ENCODE measurements around the gene HSD17B7. TPM values are rescaled to one million over a fixed set of nuclear protein-coding genes. Genes with fewer than 3 reads are reported as not detected.
"Not testable (repeated sequence)": the region's sequence is repeated elsewhere in the genome, so short reads cannot be mapped to it uniquely, and the experiment has no call there.

HSD17B7 gene
- total and polyA plus RNA-seq, 9 of the 15 experiments (the other 6 are each of a cell fraction or from before 2014, with no cell fraction given): 12.7 to 48.7 (median 21.3) TPM

DNA sequence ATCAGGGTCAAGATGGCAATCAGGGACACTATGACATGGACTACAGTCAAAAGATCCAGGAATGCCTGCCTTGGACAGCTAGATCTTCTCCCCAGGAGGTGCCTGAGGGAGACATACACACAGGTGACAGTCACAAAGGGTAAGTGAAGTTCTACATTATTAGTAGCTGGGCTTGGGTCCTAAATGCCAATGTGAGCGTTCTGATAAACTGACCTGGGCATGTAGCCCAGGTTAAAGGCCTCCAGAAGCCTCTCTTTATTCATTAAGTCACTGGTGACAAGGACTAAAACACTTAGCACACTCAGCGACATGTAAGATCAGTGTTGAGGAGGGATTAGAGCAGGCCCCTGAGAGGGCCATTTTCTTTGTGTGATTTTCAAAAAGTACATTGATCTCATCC, 48.9 kb upstream of the HSD17B7 start:
- 7% methylated on average over 2 of the region's 2 CpGs for WGBS (ENCODE audit: insufficient coverage, low coverage, missing lambda C conversion rate)
- Histone ChIP-seq H3K27me3 (ENCODE audit: control insufficient read depth in 2 of 2, insufficient read depth in 2 of 2, low read length in 2 of 2) (peaks cover 0 to 2% of the 10 kb centered on the region in 2 experiments; a peak in 1 of 5 replicates), H3K79me2 (ENCODE audit: control insufficient read depth, insufficient read depth, low read length) (no peaks in the 10 kb centered on the region), H3K27ac (ENCODE audit: extremely low read depth, low read depth, low read length) (no peak overlapping the region), H3K36me3 (ENCODE audit: control insufficient read depth, insufficient read depth, low read length) (no peaks in the 10 kb centered on the region), H3K4me3 (no peak overlapping the region), H3K9me1 (ENCODE audit: control insufficient read depth, insufficient read depth, low read length) (no peaks in the 10 kb centered on the region), H3K9ac (ENCODE audit: insufficient read depth in 1 of 2, low read depth in 2 of 2, low read length in 2 of 2) (no peak overlapping the region), H4K20me1 (replicated peaks; ENCODE audit: control insufficient read depth, insufficient read depth, low read length) (no peaks in the 10 kb centered on the region), H3K4me1 (replicated peaks in 1 of 2; ENCODE audit: control insufficient read depth in 2 of 2, insufficient read depth in 2 of 2, low read length in 2 of 2) (no peaks in the 10 kb centered on the region), H3K9me3 (replicated peaks; ENCODE audit: control insufficient read depth, insufficient read depth, low read depth, low read length) (no peaks in the 10 kb centered on the region), H3K4me2 (ENCODE audit: insufficient read depth, low read length) (no peak overlapping the region), H2AFZ (ENCODE audit: low read depth, low read length) (no peak overlapping the region)
- ATAC-seq (no peak), DNase-seq (ENCODE audit: extremely low read depth in 1 of 4, low spot score in 3 of 4) (no peak), FAIRE-seq (no peak)
- CTCF ChIA-PET (ENCODE audit: low intra/inter-chr PET ratio): no interaction called here
- BruUV-seq (replicated peaks): no TSS peak
- intact Hi-C loops (cut with micrococcal nuclease) (no loop called here), in situ Hi-C loops (cut with MboI) (no loop called here)
- POLR2A ChIA-PET: no interaction called here
- no peak for TF ChIP-seq WHSC1 (IDR thresholded peaks at IDR 0.05; ENCODE audit: low read length)
- TF ChIP-seq, protein P1, sequence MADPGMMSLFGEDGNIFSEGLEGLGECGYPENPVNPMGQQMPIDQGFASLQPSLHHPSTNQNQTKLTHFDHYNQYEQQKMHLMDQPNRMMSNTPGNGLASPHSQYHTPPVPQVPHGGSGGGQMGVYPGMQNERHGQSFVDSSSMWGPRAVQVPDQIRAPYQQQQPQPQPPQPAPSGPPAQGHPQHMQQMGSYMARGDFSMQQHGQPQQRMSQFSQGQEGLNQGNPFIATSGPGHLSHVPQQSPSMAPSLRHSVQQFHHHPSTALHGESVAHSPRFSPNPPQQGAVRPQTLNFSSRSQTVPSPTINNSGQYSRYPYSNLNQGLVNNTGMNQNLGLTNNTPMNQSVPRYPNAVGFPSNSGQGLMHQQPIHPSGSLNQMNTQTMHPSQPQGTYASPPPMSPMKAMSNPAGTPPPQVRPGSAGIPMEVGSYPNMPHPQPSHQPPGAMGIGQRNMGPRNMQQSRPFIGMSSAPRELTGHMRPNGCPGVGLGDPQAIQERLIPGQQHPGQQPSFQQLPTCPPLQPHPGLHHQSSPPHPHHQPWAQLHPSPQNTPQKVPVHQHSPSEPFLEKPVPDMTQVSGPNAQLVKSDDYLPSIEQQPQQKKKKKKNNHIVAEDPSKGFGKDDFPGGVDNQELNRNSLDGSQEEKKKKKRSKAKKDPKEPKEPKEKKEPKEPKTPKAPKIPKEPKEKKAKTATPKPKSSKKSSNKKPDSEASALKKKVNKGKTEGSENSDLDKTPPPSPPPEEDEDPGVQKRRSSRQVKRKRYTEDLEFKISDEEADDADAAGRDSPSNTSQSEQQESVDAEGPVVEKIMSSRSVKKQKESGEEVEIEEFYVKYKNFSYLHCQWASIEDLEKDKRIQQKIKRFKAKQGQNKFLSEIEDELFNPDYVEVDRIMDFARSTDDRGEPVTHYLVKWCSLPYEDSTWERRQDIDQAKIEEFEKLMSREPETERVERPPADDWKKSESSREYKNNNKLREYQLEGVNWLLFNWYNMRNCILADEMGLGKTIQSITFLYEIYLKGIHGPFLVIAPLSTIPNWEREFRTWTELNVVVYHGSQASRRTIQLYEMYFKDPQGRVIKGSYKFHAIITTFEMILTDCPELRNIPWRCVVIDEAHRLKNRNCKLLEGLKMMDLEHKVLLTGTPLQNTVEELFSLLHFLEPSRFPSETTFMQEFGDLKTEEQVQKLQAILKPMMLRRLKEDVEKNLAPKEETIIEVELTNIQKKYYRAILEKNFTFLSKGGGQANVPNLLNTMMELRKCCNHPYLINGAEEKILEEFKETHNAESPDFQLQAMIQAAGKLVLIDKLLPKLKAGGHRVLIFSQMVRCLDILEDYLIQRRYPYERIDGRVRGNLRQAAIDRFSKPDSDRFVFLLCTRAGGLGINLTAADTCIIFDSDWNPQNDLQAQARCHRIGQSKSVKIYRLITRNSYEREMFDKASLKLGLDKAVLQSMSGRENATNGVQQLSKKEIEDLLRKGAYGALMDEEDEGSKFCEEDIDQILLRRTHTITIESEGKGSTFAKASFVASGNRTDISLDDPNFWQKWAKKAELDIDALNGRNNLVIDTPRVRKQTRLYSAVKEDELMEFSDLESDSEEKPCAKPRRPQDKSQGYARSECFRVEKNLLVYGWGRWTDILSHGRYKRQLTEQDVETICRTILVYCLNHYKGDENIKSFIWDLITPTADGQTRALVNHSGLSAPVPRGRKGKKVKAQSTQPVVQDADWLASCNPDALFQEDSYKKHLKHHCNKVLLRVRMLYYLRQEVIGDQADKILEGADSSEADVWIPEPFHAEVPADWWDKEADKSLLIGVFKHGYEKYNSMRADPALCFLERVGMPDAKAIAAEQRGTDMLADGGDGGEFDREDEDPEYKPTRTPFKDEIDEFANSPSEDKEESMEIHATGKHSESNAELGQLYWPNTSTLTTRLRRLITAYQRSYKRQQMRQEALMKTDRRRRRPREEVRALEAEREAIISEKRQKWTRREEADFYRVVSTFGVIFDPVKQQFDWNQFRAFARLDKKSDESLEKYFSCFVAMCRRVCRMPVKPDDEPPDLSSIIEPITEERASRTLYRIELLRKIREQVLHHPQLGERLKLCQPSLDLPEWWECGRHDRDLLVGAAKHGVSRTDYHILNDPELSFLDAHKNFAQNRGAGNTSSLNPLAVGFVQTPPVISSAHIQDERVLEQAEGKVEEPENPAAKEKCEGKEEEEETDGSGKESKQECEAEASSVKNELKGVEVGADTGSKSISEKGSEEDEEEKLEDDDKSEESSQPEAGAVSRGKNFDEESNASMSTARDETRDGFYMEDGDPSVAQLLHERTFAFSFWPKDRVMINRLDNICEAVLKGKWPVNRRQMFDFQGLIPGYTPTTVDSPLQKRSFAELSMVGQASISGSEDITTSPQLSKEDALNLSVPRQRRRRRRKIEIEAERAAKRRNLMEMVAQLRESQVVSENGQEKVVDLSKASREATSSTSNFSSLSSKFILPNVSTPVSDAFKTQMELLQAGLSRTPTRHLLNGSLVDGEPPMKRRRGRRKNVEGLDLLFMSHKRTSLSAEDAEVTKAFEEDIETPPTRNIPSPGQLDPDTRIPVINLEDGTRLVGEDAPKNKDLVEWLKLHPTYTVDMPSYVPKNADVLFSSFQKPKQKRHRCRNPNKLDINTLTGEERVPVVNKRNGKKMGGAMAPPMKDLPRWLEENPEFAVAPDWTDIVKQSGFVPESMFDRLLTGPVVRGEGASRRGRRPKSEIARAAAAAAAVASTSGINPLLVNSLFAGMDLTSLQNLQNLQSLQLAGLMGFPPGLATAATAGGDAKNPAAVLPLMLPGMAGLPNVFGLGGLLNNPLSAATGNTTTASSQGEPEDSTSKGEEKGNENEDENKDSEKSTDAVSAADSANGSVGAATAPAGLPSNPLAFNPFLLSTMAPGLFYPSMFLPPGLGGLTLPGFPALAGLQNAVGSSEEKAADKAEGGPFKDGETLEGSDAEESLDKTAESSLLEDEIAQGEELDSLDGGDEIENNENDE (IDR thresholded peaks at IDR 0.05; ENCODE audit: low read depth, low read length): no peak
- TF ChIP-seq POLR2AphosphoS2 (IDR thresholded peaks at IDR 0.05; ENCODE audit: low read length): no peak

DNA sequence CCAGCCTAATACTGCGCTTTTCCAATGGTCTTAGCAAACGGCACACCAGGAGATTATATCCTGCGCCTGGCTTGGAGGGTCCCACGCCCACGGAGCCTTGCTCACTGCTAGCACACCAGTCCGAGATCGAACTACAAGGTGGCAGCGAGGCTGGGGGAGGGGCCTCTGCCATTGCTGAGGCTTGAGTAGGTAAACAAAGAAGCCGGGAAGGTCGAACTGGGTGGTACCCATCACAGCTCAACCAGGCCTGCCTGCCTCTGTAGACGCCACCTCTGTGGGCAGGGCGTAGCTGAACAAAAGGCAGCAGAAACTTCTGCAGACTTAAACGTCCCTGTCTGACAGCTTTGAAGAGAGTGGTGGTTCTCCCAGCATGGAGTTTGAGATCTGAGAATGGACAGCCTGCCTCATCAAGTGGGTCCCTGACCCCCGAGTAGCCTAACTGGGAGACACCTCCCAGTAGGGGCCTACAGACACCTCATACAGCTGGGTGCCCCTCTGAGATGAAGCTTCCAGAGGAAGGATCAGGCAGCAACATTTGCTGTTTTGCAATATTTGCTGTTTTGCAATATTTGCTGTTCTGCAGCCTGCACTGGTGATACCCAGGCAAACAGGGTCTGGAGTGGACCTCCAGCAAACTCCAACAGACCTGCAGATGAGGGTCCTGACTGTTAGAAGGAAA, 44.1 kb upstream of the HSD17B7 start:
- H3K27ac ChIP-seq (ENCODE audit: extremely low read depth, low read depth, low read length); H3K36me3 ChIP-seq (ENCODE audit: control insufficient read depth, insufficient read depth, low read length); H3K79me2 ChIP-seq (ENCODE audit: control insufficient read depth, insufficient read depth, low read length); H4K20me1 ChIP-seq (replicated peaks; ENCODE audit: control insufficient read depth, insufficient read depth, low read length); ATAC-seq; H3K9me3 ChIP-seq (replicated peaks; ENCODE audit: control insufficient read depth, insufficient read depth, low read depth, low read length); BruUV-seq (replicated peaks); H3K9me1 ChIP-seq (ENCODE audit: control insufficient read depth, insufficient read depth, low read length); H3K9ac ChIP-seq (ENCODE audit: insufficient read depth in 1 of 2, low read depth in 2 of 2, low read length in 2 of 2); H3K4me2 ChIP-seq (ENCODE audit: insufficient read depth, low read length); intact Hi-C loops (cut with micrococcal nuclease); H3K27me3 ChIP-seq (ENCODE audit: control insufficient read depth in 2 of 2, insufficient read depth in 2 of 2, low read length in 2 of 2); H3K4me3 ChIP-seq; CTCF ChIA-PET (ENCODE audit: low intra/inter-chr PET ratio); H2AFZ ChIP-seq (ENCODE audit: low read depth, low read length); FAIRE-seq; DNase-seq (ENCODE audit: extremely low read depth in 1 of 4, low spot score in 3 of 4); in situ Hi-C loops (cut with MboI); H3K4me1 ChIP-seq (replicated peaks in 1 of 2; ENCODE audit: control insufficient read depth in 2 of 2, insufficient read depth in 2 of 2, low read length in 2 of 2); POLR2A ChIA-PET: not testable (repeated sequence)
- WGBS (ENCODE audit: insufficient coverage, low coverage, missing lambda C conversion rate): 6% methylated on average over 14 of the region's 14 CpGs

Data from K562 (cell line).